GM15510 (cell line): Measurements from ENCODE around the gene RAB3GAP1.

Experiments used
- POLR2A ChIP-seq: IDR thresholded peaks from 3 replicates; pipeline ENCODE4 v1.6.1; 2011; ENCODE audit warnings: borderline replicate concordance; ENCODE audit not compliant: insufficient read length; ENCODE audit errors: extremely low read depth

The RAB3GAP1 gene

DNA sequence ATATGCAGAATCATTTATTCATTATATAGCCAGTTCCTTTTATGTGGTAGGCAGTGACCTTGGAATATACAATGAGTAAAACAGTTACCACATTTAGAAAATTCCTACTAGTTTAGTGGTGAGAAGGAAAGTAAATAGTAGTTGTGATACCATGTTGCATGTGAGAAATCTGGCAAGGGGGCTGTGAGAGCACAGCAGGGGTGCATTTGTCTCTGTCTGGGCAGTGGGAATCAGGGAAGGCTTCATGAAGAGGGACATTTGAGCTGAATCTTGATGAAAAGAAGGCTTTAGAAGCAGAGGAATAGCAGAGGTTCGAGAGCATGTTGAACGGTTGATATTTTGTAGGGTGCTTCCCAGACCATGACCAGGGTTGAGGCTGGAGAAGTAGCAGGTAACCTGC, 78.7 kb downstream of the RAB3GAP1 start:
- no peak for TF ChIP-seq POLR2A

- no peak for TF ChIP-seq POLR2A
These were observed 80.2 kb downstream of the RAB3GAP1 start for GRCh38 chr2:135132314-135132713.

DNA sequence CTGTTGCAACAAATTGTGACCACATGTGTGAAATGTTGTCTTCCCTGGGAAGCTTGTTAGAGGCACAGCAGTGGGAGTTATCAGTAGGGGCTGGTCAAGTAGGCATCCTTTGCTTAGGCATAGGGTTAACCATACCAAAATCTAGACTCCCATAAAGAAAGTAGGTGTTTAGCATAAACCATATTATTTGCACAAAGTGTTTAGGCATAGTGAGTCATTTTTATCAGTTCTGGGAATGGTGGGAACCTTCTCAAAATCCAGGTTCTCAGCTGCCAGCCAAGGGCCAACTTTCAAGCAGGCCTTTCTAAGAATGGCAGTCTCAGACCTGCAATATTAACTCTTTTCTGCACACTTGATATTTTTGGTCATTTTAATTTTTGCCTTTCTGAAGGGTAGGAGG, 88.5 kb downstream of the RAB3GAP1 start:
- no peak for TF ChIP-seq POLR2A

GRCh38 chr2:135142323-135142722, 90.2 kb downstream of the RAB3GAP1 start:
- no peak for TF ChIP-seq POLR2A

DNA sequence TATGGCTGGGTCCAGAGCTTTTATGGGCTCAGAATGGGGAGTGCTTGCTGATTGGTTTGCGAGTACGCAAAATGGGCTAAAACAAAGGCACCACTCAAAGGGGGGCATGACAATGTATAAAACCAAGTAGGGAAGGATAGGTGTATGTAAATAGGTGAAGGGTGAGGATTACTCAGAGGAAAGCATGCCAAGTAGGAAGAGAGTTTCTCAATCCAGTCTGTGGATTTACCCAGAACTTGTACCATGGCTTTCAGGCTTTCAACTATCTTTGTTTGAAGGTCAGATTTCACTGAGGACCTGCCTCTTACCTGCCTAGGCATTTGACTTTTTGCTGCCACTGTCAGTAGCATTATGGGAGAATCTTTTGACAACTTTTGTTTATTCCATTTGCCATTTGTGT, 92.3 kb downstream of the RAB3GAP1 start:
- no peak for TF ChIP-seq POLR2A

GRCh38 chr2:135149251-135149650, 97.2 kb downstream of the RAB3GAP1 start:
- no peak for TF ChIP-seq POLR2A

DNA sequence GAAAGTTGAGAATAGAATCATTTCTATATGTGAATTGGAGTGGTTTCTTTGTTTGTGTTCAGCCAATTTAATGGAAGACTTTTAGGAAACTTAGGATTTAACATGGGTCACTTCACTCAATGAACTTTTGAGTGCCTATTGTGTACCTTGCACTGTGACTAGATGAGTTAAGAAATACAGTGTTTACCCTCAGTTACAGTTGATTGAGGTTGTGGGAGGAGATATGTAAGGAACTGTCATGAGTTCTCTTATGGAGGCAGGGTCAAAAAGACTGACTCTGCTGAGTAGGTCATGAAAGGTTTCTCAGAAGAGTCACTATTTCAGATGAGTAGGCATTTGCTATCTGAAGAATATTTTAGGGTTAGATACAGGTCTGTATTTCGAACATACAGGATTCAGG, 98.6 kb downstream of the RAB3GAP1 start:
- no peak for TF ChIP-seq POLR2A

- TF ChIP-seq POLR2A: no peak
These were observed 99.5 kb downstream of the RAB3GAP1 start for GRCh38 chr2:135151615-135152014.

GRCh38 chr2:135152361-135152760, 100.3 kb downstream of the RAB3GAP1 start:
- TF ChIP-seq POLR2A: no peak

DNA sequence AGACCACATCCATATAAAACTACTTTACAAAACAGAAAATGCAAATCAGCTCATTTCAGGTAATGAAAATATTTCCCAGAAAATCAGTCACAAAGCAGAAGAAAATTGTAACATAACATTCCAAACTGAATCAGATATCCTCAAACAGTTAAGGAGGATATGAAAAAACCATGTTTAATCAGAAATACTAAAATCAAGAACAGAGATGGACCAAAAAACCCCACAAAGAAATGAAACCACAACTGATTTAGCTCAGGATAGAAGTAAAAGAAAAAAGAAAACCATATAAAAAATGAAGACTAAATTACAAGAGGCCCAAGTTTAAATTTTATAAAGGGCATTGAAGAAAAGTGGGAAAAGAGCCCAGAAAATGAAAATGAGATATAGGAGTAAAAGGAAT, 102.9 kb downstream of the RAB3GAP1 start:
- no peak for TF ChIP-seq POLR2A

GRCh38 chr2:135157856-135158255, 105.8 kb downstream of the RAB3GAP1 start:
- TF ChIP-seq POLR2A: no peak

DNA sequence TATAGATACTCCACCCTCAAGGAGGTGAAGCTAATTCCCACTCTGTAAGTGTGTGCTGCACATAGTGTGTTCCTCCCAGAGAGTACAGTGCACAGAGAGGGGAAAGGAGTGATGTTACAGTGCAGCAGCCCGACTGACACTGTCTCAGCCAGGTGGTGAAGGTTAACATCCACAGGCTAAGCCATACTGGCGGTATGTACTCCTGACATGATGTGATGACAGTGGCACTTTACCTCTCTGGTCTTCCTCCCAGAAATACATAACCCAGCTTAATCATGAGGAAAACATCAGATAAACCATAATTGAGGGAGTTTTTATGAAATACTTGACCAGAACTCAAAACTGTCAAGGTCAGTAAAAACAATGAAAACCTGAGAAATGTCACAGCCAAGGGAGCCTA, 107.1 kb downstream of the RAB3GAP1 start:
- no peak for TF ChIP-seq POLR2A

DNA sequence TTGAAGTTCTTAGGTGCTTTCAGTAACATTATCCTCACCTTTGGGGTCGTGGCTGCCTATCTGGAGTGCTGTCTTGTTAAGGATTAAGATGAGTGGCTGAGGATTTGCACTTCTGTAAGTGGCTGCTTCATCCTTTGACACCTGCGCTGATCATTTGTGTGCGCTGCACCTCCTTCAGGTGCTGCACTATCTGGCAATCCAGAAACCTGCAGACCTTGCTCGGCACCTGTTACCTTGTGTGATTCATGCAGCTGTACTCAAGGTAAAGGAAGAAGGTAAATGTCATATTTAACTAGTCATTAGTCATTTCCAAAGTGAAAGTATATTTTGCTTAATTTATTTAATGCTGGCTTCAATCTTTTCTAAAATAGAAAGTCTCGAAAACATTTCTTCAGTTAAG, 110.3 kb downstream of the RAB3GAP1 start:
- TF ChIP-seq POLR2A: no peak

GRCh38 chr2:135162786-135163185, 110.7 kb downstream of the RAB3GAP1 start:
- TF ChIP-seq POLR2A: no peak

DNA sequence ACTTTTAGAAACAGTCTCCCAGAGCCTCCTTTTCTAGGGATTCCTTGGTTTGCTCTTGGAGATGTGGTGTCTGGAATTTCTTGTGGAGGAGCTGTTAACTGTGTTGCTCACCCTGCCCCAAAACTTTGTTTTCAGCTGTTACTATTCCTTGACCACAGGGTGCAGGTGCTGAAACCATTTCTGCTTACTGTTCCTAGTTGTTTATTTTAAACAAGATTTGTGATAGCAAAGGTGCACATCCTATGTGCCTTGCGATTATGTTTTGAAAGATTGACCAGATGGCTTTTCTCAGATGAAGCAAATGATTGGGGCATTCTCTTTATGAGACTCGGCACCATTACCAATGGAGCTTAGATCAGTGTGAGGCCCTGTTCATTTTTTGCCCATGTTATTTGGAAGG, 111.2 kb downstream of the RAB3GAP1 start:
- TF ChIP-seq POLR2A: no peak

DNA sequence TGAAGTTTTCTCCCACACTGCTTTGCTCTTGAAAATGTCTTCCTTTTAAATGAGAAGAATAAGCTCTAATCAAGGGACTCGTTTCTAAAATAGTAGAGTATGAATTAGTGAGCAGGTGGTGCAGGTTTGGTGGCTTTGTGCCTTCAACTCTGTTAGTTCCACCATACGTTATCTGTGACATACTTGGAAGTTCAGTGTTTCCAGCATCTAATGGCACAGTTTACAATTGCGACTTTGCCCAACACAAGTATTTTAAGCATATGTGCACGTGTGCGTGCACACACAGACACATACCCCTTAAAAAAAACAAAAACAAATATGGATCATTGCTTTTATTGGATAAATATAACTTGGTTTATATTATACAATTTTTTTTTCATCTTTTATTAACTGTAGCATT, 111.8 kb downstream of the RAB3GAP1 start:
- TF ChIP-seq POLR2A: no peak

- no peak for TF ChIP-seq POLR2A
These were observed 112.3 kb downstream of the RAB3GAP1 start for GRCh38 chr2:135164431-135164830.

GRCh38 chr2:135167273-135167672, 115.2 kb downstream of the RAB3GAP1 start:
- no peak for TF ChIP-seq POLR2A

GRCh38 chr2:135168204-135168856, 116.2 kb downstream of the RAB3GAP1 start:
- TF ChIP-seq POLR2A: no peak
